Activated CD4-positive, CD25-positive, alpha-beta regulatory T cell treated with anti-CD3 and anti-CD28 coated beads, Interleukin-2, amount 50 U/mL, for 16 hours (primary cell): ENCODE data around the gene GPATCH3.
A peak's percentile ranks its signal among the peaks of the same experiment; 100 is the strongest.
"Not testable (repeated sequence)": the region's sequence is repeated elsewhere in the genome, so short reads cannot be mapped to it uniquely, and the experiment has no call there.

Source experiments
- DNase-seq: peaks from one replicate; pipeline ENCODE4 v3.0.0-alpha.2; 2020; ENCODE audit warnings: low read depth, low spot score

Gene GPATCH3

GRCh38 chr1:26913754-26914619, 13.7 kb upstream of the GPATCH3 start, which contains the start of gene NR0B2:
Gene NR0B2 (minus strand): TSS chr1:26913975. CDS start chr1:26913940, 35 bp downstream.
- DNase-seq = no peak

GRCh38 chr1:26913389-26913753, 13.1 kb upstream of the GPATCH3 start:
- no peak for DNase-seq

DNA sequence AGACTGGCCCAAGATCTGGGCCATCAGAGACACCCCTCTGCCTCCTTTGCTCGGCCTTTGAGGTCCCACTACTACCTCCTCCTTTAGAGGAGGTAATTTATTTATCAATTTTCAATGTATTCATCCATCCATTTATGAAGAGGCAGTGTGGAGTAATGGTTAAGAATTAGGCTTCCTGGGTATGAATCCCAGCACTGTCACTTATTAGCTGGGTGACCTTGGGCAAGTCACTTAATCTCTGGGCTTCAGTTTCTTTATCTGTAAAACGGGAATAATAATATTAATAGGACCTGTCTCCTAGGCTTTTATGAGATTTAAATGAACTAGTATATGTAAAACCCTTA, 11.9 kb upstream of the GPATCH3 start:
- no peak for DNase-seq

DNA sequence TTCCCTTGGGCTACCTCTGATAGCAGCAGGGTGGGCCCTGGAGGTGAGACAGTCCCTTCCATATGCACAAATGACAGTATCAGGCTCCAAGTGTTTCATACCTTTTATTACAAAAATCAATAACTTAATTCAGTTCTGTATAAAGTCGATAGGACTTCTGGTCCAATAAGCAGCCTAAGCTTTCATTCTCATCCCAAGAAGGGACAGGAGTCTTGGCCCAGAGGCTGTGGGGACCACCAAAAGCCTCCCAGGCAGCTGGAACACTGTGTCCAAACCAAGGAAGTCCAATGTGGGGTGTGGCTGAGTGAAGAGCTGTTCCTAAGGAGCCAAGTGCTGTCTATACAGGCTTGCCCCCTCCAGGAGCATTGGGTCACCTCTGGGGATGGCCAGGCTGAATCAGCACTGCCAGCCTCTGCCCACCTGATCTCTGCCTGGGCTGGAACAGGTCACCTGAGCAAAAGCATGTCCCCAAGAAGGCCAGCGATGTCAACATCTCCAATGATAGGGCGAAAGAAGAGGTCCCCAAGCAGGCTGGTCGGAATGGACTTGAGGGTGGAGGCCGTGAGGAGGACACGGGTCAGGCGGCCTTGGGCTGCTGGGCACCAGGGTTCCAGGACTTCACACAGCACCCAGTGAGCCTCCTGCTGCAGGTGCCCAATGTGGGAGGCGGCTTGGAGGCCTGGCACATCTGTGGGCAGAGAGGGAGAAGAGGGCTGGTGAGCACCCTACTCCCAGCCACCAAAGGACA, 11.3 kb upstream of the GPATCH3 start:
- DNase-seq = no peak

- DNase-seq = no peak
Measured at GRCh38 chr1:26910343-26911160, 10.3 kb upstream of the GPATCH3 start.

- no peak for DNase-seq
Measured at GRCh38 chr1:26909951-26910342, 9.7 kb upstream of the GPATCH3 start.

DNA sequence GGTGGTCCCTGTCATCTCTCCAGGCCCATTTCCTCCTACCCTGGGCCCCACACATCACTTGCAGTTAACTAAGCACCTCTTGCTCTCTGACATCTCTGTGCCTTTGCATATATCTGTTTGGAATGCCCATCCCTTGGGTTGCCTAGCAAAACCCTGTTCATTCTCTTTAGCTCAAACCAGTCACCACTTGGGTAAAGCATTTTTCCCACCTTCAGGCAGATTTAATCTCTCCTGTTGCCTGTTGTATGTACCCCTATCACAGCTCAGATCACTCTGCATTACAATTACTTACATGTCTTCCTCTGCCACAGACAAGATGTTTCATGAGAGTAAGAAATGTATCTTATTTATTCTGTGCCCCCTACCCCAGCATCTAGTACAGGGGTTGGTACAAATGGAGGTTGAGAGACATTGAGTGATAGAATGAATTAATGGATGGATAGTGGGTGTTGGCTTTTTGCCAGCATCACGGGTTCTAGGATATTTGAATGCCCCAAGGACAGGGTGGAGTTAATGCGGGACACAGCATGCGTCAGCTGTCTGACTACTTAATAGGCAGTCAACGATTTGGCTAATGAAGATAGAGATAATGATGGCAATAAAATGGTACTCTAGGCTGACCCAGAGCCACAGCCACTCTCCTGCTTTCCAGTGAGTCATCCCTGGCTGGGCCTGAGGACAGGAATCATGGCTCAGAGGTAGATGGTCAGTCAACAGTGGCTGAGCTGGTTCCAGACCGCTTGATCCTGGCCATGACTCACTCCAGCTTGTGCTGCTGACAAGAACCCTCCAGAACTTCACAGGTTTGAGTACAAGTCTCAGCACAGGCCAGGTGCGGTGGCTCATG, 7.0 kb upstream of the GPATCH3 start:
- DNase-seq = no peak

- DNase-seq = no peak
Measured at GRCh38 chr1:26900815-26901511, 696 bp upstream of the GPATCH3 start.

DNA sequence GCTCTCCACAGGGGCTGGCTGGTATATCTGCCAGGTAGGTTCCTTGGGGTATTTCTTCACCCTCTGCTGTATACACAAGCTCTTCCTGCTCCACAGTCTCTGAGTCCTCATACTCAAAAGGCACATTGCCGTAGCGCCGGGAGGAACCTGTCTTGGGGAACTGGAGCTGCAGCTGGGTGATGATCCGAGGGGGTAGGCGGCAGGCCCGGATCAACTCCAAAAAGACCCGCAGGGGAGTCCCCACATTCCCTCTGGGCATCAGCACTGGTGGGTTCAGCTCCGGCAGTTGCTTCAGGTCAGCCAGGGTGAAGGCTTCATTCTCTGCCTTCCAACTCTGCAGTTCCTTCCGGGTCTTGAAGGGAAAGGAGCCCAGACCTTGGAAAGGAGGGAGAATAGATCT, 2.9 kb downstream of the GPATCH3 start:
- DNase-seq = no peak

GRCh38 chr1:26894263-26894662, 6.0 kb downstream of the GPATCH3 start:
- no peak for DNase-seq

- DNase-seq = no peak
Measured at GRCh38 chr1:26890467-26890796, 9.8 kb downstream of the GPATCH3 start.

DNA sequence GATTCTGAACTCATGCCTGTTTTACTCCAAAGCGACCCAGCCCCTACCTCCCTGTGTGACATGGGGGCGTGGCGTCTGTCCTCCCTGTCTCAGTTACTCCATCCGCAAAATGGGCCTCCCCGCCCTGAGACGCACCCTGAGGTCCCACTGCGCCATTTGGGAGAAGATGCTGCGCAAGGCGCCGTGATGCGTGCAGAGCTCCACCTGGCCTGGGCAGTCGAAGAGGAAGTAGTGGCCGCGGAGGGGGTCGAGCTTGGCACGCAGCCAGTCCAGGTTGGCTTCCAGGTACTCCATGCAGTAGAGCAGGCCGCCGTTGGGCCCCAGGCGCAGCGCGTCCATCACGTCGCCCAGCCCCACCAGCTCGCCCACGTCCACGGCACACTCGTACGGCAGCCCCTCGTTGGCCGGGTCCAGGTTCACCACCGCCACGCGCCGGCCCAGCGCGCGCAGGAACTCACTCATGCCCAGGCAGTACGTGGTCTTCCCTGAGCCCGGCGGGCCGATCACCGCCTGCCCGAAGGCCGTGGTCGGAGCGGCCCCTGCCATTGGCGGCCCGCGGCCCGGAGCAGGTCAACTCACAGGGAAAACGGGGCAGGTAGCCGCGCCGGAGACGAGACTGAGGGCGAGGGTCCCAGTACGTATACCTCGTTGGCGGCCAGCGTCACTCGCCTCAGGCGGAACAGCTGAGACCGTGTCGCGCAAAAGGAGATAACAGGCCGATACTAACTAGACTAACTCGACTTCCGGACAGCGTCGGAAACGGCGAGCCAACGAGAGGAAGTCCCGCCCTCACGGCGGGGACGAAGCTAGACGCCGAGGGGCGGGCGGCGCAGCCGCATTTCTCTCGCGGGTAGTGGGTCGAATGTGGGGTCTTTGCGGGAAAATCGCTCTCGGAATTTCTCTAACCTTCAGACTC, 10.5 kb downstream of the GPATCH3 start, which contains the start of gene GPN2:
GPN2 (minus strand) TSS at position 733 of the 916 bp plus-strand sequence; CDS start at position 546, 187 bp downstream.
- DNase-seq = peak; percentile 65

- DNase-seq = no peak
Measured at GRCh38 chr1:26888231-26888630, 12.0 kb downstream of the GPATCH3 start.

DNA sequence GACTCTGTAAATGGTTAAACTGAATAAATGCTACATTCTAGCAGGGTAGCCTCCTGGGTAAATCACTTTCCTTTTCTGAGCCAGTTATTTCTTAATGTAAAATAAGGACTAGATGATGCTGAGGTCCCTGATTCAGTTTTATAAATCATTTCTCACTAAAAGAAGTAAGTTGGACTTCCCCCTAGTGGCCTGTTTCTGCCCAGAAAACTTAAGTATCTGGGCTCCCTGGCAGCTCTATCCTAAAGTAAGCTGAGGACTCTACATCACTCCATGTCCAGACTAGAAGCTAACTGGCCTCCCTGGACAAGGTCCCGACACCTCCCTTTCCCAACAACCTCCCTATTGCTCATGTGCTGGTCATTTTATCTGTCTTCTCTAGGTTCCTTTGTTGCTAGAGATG, 13.1 kb downstream of the GPATCH3 start:
- no peak for DNase-seq

DNA sequence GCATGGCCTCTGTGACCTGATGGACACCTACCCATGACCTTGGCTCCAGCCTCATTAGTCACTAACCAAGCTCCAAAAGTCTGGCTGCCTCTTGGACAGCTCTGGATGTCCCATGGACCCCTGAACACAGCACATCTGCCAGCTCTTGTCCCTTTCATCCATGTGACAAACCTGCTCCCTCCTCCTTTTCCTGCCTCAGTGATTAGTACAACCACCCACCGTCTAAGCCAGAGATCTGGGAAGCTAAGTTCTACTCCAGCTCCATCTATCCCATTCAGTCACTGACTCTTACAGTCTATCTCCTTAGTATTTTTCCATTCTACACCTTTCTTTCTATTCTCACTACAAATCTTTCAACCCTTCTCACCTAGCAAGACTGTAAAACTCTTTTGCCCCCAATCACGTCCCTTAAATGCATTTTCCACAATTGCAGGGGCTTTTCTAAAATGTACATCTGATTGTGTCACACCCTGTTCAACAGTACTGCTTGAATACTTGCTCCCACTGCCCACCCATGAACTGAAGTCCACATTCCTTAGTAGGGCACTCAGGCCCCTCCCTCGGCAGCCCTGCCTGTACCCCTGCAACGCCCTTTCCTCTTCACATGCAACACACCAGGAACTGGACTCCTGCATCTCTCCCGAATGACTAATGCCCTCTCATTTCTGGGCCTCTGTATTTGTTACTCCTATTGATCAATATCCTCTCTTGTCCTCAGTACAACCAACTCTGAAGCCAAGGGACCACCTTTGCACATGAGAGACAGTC, 17.4 kb downstream of the GPATCH3 start:
- no peak for DNase-seq

- DNase-seq = not testable (repeated sequence)
Measured at GRCh38 chr1:26881611-26882010, 18.7 kb downstream of the GPATCH3 start.

- DNase-seq = no peak
Measured at GRCh38 chr1:26879793-26880192, 20.5 kb downstream of the GPATCH3 start.

DNA sequence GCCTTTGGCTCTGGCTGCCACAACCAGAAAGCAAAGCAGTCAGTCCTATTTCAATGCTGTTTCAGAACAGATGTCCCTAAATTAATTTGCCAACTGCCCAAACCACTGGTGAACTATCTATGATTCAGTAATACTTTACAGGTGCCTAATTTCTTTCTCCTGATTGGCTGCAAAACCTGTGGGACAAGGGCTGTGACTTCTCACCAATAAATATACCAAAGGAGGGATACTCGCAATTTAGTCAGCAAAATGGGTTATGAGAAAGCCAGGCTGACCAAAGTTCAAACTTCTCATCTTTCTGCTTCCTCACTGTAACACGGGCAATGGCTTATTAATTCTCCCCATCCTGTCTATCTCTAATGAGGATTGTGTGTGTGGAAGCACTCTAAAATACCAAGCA, 22.9 kb downstream of the GPATCH3 start:
- DNase-seq = no peak

DNA sequence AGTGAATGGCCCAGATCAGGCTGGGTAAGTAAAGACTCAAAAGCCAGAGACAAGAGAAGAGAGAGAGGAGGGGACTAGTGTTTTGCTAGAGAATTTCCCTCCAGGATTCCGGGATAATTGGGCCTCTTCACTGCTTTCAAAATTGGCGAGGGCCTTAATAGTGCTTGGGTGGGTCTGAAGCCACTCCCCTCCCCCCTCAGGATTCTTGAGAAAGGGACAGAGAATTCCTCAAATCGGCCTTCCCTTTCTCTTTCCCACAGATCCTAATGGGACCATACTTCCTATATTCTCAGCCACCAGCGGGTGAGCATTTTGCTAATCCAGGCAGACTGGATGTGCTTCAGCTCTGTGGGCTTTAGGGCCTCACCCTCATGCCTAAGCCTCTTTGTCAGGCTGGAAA, 25.4 kb downstream of the GPATCH3 start:
- no peak for DNase-seq
